HepG2 (cell line): Measurements from ENCODE around the gene PRSS48. TPM values are rescaled to one million over a fixed set of nuclear protein-coding genes. Genes with fewer than 3 reads are reported as not detected.

Experiments
- ATAC-seq: fragments of 200-7000 bp; cut with Tn5 transposase; 3 replicates; pipeline ENCODE4 v1.9.1; 2020; ENCODE audit warnings: mild to moderate bottlenecking, moderate library complexity
- BruUV-seq: library from RNA; stranded (reverse); fragments of 400-500 nt; replicated peaks from 2 replicates; lab custom pipeline; 2021; lab: Mats Ljungman, UMichigan
- CTCF ChIA-PET: fragments of 300-600 bp; formaldehyde crosslinking; extraction: SDS; loops from one replicate; lab custom pipeline; 2021; ENCODE audit warnings: low total read pairs, inconsistent platforms, low intra/inter-chr PET ratio; lab: Yijun Ruan, JAX
- POLR2A ChIA-PET: fragments of 350-600 bp; sonication (Branson Sonifier 250); formaldehyde crosslinking; loops from one replicate; lab custom pipeline; 2020; ENCODE audit warnings: antibody characterized with exemption, inconsistent platforms; lab: Yijun Ruan, JAX
- DNase-seq: peaks from one replicate; pipeline ENCODE4 v3.0.0-alpha.2; 2015; ENCODE audit warnings: low spot score
- FAIRE-seq: peaks from 3 replicates; lab custom pipeline; 2011; peaks lifted over from hg19 to GRCh38; lab: Jason Lieb, UNC
- H2AFZ ChIP-seq: one replicate; pipeline ENCODE4 v1.6.1; 2011; ENCODE audit warnings: low read length, inconsistent platforms
- H3K27ac ChIP-seq: fragments of 300-600 bp; 3 replicates; pipeline ENCODE4 v1.8.0; 2011; ENCODE audit warnings: mixed run types, mild to moderate bottlenecking, mixed read lengths, low read length, inconsistent platforms; ENCODE audit not compliant: insufficient read depth; ENCODE audit errors: extremely low read length
- H3K27me3 ChIP-seq, 2 experiments: fragments of 200-600 bp in 1 of 2; 2 replicates in 1 of 2; 3 replicates in 1 of 2; pipeline versions ENCODE4 v1.6.0 to v1.8.0; 2011; ENCODE audit warnings: low read length in 2 of 2, mild to moderate bottlenecking in 2 of 2, moderate library complexity in 2 of 2, inconsistent platforms in 1 of 2; ENCODE audit not compliant: insufficient read depth in 2 of 2, control insufficient read depth in 1 of 2
- H3K36me3 ChIP-seq, 2 experiments: fragments of 200-600 bp in 1 of 2; replicated peaks in 1 of 2; 2 replicates in 1 of 2; 3 replicates in 1 of 2; pipeline versions ENCODE4 v1.5.1 to v1.8.0; 2011; ENCODE audit warnings: low read length in 2 of 2, inconsistent platforms in 1 of 2; ENCODE audit not compliant: insufficient read depth in 2 of 2, control insufficient read depth in 1 of 2
- H3K4me1 ChIP-seq: 2 replicates; pipeline ENCODE4 v1.5.1; 2012; ENCODE audit warnings: low read length, inconsistent platforms; ENCODE audit not compliant: insufficient read depth
- H3K4me2 ChIP-seq: 2 replicates; pipeline ENCODE4 v1.6.0; 2011; ENCODE audit warnings: low read depth, low read length, inconsistent platforms
- H3K4me3 ChIP-seq, 3 experiments: fragments of 200-600 bp in 1 of 3; sonication (generic), shearing (Covaris generic) in 1 of 3; replicated peaks in 1 of 3; 2 replicates each; pipeline ENCODE4 v1.5.1; 2011 to 2016; ENCODE audit warnings: low read length in 3 of 3, inconsistent platforms in 2 of 3, low read depth in 2 of 3, mild to moderate bottlenecking in 2 of 3, control low read depth in 1 of 3, mixed read lengths in 1 of 3; ENCODE audit not compliant: insufficient read depth in 1 of 3
- H3K79me2 ChIP-seq: one replicate; pipeline ENCODE4 v1.6.1; 2011; ENCODE audit warnings: low read length, inconsistent platforms; ENCODE audit not compliant: insufficient read depth
- H3K9ac ChIP-seq: 2 replicates; pipeline ENCODE4 v1.6.0; 2011; ENCODE audit warnings: mild to moderate bottlenecking, low read depth, low read length, inconsistent platforms; ENCODE audit not compliant: insufficient read depth
- H3K9me3 ChIP-seq: 2 replicates; pipeline ENCODE4 v1.5.1; 2012; ENCODE audit warnings: mild to moderate bottlenecking, low read length
- H4K20me1 ChIP-seq: 2 replicates; pipeline ENCODE4 v1.6.0; 2011; ENCODE audit warnings: inconsistent platforms, mild to moderate bottlenecking, low read length, moderate library complexity; ENCODE audit not compliant: insufficient read depth
- ATF7-NPFF ChIP-seq: sonication (generic); formaldehyde crosslinking; IDR thresholded peaks from 2 replicates; pipeline ENCODE4 v1.8.1; 2023; ENCODE audit warnings: mild to moderate bottlenecking, low read depth, missing genetic modification reagents, moderate library complexity
- NFATC3 ChIP-seq: sonication (generic); formaldehyde crosslinking; IDR thresholded peaks from 2 replicates; pipeline ENCODE4 v1.5.1; 2020; ENCODE audit warnings: mild to moderate bottlenecking, missing genetic modification reagents
- PPARG ChIP-seq: conservative IDR thresholded peaks from 2 replicates; pipeline ENCODE4 v1.6.1; 2016; ENCODE audit warnings: missing biosample characterization, missing genetic modification reagents
- PRPF4 ChIP-seq: fragments of 200-400 bp; formaldehyde crosslinking; IDR thresholded peaks from 2 replicates; pipeline ENCODE4 v1.6.1; 2016; ENCODE audit warnings: low read length, low read depth; ENCODE audit not compliant: poor library complexity, severe bottlenecking
- SOX5 ChIP-seq: IDR thresholded peaks from 2 replicates; pipeline ENCODE4 v1.6.1; 2016; ENCODE audit warnings: borderline replicate concordance
- TBX2 ChIP-seq: sonication (generic); formaldehyde crosslinking; IDR thresholded peaks from 2 replicates; pipeline ENCODE4 v1.5.0; 2020; ENCODE audit warnings: missing genetic modification reagents, mild to moderate bottlenecking, borderline replicate concordance
- ZFP1 ChIP-seq: IDR thresholded peaks from 2 replicates; pipeline ENCODE4 v1.6.1; 2016
- ZNF766 ChIP-seq: sonication (generic); formaldehyde crosslinking; IDR thresholded peaks from 2 replicates; pipeline ENCODE4 v1.5.0; 2020; ENCODE audit warnings: missing genetic modification reagents, borderline replicate concordance
- WGBS: methylation state at CpG from one replicate; pipeline ENCODE4 v1.1.6; 2017; ENCODE audit warnings: low lambda C conversion rate; 5-methylcytosine and 5-hydroxymethylcytosine counted together
- in situ Hi-C: cut with HindIII; loops from 2 replicates; pipeline ENCODE4 v1.10.0; 2017; ENCODE audit warnings: low pct_unique_long_range_greater_than_20kb; ENCODE audit not compliant: extremely low pct_ligation_motif_present
- intact Hi-C: fragments of 100-400 bp; cut with micrococcal nuclease; formaldehyde crosslinking; loops from one replicate; pipeline ENCODE4 v1.10.0; 2022; ENCODE audit not compliant: unreplicated experiment
- polyA plus RNA-seq, 8 experiments: library from polyadenylated mRNA; depleted of rRNA in 3 of 8; stranded (reverse) in 7 of 8; unstranded in 1 of 8; fragments of >200 nt; fragmentation: Illumina TruSeq in 4 of 8; extraction: Trizol in 4 of 8; gene quantifications; 2 replicates each; pipeline versions ENCODE4 v1.2.1 to v1.2.3, GENCODE V29; 2011 to 2016; ENCODE audit warnings: low read depth in 4 of 8, missing spikeins in 1 of 8, mixed read lengths in 1 of 8; ENCODE audit not compliant: insufficient read depth in 1 of 8
- total RNA-seq, 5 experiments: library from RNA; depleted of rRNA; stranded (reverse); fragments of >200 nt; fragmentation: Illumina TruSeq; extraction: Trizol; gene quantifications; 2 replicates each; pipeline ENCODE4 v1.2.3, GENCODE V29; 2016; ENCODE audit warnings: low read depth in 1 of 5
- TF ChIP-seq, protein P1 (sequence below): IDR thresholded peaks from 2 replicates; pipeline ENCODE4 v1.6.1; 2012; ENCODE audit warnings: low read depth, low read length, improper control_type of control experiment
- TF ChIP-seq, protein P2 (sequence below): sonication (generic); formaldehyde crosslinking; IDR thresholded peaks from 2 replicates; pipeline ENCODE4 v1.4.0; 2020; ENCODE audit warnings: missing genetic modification reagents, borderline replicate concordance
- TF ChIP-seq, protein P3 (sequence below): sonication (generic); formaldehyde crosslinking; IDR thresholded peaks from 2 replicates; pipeline ENCODE4 v1.4.0; 2020; ENCODE audit warnings: missing genetic modification reagents
- TF ChIP-seq, protein P4 (sequence below): sonication (generic); formaldehyde crosslinking; IDR thresholded peaks from 2 replicates; pipeline ENCODE4 v1.5.1; 2020; ENCODE audit warnings: mild to moderate bottlenecking, moderate library complexity, missing genetic modification reagents

Gene PRSS48
- total and polyA plus RNA-seq, 2 of the 13 experiments (the other 11 are each of a cell fraction or from before 2014, with no cell fraction given): not detected

DNA sequence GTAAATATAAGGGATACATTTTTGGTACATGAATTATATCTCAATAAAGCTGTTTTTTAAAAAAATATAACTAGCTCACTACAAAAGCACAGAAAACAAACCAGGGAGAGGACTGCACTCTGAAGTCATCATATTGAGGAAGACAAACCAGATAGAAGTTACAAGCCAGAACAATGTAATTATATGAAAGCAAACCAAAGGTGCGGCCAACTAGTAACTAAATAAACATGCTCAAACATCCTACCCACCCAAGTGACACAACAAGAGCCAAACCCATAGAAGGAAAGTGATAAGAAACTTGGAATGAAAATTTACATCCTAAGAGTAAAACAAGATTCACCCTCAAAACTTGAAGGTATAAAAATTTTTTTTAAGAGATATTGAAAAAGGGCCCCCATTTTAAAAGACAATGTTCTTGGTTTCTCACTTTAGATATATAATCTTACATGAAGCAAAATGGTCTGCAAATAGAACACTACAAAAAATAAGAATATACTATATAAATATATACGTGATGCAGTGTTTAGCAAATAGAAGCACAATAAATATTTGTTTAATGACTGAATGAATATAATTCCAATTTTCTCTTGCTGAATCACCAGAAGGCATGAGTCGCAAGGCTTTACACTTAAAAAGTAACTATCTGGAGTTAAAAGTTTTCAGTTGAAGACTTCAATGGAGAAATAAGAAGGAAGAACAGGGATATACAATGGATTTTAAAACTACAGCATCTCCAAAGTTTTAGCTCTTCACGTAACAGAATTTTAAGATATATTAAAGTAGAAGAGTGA lies 52.5 kb downstream of the PRSS48 start:
- Histone ChIP-seq H3K27me3 (no peaks in the 10 kb centered on the region), H3K4me1 (peaks cover 49% of the 10 kb centered on the region), H3K79me2 (no peaks in the 10 kb centered on the region), H3K4me3 (no peak overlapping the region), H3K4me2 (no peak overlapping the region), H3K9ac (no peak overlapping the region), H3K9me3 (no peaks in the 10 kb centered on the region), H3K27ac (no peak overlapping the region), H4K20me1 (no peaks in the 10 kb centered on the region), H2AFZ (no peak overlapping the region), H3K36me3 (no peaks in the 10 kb centered on the region)
- WGBS: 85% methylated on average over 4 of the region's 4 CpGs
- FAIRE-seq (no peak), DNase-seq (no peak), ATAC-seq (no peak)
- intact Hi-C loops: no loop called here
- ChIA-PET POLR2A (no interaction called here), CTCF (no interaction called here)
- TF ChIP-seq ZNF766 (CRISPR knock-in tag) (no peak), SOX5 (CRISPR knock-in tag) (no peak), ATF7-NPFF (no peak), NFATC3 (CRISPR knock-in tag) (no peak), ZFP1 (CRISPR knock-in tag) (no peak), TBX2 (CRISPR knock-in tag) (no peak), PRPF4 (no peak), PPARG (CRISPR knock-in tag) (no peak)
- TF ChIP-seq, protein P1, sequence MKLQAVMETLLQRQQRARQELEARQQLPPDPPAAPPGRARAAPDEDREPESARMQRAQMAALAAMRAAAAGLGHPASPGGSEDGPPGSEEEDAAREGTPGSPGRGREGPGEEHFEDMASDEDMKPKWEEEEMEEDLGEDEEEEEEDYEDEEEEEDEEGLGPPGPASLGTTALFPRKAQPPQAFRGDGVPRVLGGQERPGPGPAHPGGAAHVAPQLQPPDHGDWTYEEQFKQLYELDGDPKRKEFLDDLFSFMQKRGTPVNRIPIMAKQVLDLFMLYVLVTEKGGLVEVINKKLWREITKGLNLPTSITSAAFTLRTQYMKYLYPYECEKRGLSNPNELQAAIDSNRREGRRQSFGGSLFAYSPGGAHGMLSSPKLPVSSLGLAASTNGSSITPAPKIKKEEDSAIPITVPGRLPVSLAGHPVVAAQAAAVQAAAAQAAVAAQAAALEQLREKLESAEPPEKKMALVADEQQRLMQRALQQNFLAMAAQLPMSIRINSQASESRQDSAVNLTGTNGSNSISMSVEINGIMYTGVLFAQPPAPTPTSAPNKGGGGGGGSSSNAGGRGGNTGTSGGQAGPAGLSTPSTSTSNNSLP: no peak
- TF ChIP-seq, protein P2, sequence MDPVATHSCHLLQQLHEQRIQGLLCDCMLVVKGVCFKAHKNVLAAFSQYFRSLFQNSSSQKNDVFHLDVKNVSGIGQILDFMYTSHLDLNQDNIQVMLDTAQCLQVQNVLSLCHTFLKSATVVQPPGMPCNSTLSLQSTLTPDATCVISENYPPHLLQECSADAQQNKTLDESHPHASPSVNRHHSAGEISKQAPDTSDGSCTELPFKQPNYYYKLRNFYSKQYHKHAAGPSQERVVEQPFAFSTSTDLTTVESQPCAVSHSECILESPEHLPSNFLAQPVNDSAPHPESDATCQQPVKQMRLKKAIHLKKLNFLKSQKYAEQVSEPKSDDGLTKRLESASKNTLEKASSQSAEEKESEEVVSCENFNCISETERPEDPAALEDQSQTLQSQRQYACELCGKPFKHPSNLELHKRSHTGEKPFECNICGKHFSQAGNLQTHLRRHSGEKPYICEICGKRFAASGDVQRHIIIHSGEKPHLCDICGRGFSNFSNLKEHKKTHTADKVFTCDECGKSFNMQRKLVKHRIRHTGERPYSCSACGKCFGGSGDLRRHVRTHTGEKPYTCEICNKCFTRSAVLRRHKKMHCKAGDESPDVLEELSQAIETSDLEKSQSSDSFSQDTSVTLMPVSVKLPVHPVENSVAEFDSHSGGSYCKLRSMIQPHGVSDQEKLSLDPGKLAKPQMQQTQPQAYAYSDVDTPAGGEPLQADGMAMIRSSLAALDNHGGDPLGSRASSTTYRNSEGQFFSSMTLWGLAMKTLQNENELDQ (CRISPR knock-in tag): no peak
- TF ChIP-seq, protein P3, sequence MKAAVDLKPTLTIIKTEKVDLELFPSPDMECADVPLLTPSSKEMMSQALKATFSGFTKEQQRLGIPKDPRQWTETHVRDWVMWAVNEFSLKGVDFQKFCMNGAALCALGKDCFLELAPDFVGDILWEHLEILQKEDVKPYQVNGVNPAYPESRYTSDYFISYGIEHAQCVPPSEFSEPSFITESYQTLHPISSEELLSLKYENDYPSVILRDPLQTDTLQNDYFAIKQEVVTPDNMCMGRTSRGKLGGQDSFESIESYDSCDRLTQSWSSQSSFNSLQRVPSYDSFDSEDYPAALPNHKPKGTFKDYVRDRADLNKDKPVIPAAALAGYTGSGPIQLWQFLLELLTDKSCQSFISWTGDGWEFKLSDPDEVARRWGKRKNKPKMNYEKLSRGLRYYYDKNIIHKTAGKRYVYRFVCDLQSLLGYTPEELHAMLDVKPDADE (CRISPR knock-in tag): no peak
- TF ChIP-seq, protein P4, sequence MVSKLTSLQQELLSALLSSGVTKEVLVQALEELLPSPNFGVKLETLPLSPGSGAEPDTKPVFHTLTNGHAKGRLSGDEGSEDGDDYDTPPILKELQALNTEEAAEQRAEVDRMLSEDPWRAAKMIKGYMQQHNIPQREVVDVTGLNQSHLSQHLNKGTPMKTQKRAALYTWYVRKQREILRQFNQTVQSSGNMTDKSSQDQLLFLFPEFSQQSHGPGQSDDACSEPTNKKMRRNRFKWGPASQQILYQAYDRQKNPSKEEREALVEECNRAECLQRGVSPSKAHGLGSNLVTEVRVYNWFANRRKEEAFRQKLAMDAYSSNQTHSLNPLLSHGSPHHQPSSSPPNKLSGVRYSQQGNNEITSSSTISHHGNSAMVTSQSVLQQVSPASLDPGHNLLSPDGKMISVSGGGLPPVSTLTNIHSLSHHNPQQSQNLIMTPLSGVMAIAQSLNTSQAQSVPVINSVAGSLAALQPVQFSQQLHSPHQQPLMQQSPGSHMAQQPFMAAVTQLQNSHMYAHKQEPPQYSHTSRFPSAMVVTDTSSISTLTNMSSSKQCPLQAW (CRISPR knock-in tag): no peak
- in situ Hi-C loops: no loop called here
- BruUV-seq: no TSS peak
